Subcutaneous adipose tissue (tissue), 4 donors: ENCODE measurements around the gene FBXO2. TPM values are rescaled to one million over a fixed set of nuclear protein-coding genes. Genes with fewer than 3 reads are reported as not detected.

Source experiments
- CTCF ChIP-seq: fragments of 450-650 bp; IDR thresholded peaks from one replicate; pipeline ENCODE4 v1.5.1; 2016; ENCODE audit warnings: low read depth, mild to moderate bottlenecking, control low read depth, antibody characterized with exemption, moderate library complexity
- total RNA-seq, 4 donors: library from RNA; depleted of rRNA; stranded (reverse); fragments of >200 nt; gene quantifications; one replicate each; pipeline ENCODE4 v1.1.0, GENCODE V29; 2016

Gene FBXO2
- total RNA-seq, 4 donors from 2014 or later = 0.22 to 0.51 TPM; not detected in 2

- no peak for TF ChIP-seq CTCF
These were observed 8.5 kb downstream of the FBXO2 start for GRCh38 chr1:11645670-11646265.

GRCh38 chr1:11645270-11645669 is 9.0 kb downstream of the FBXO2 start:
- TF ChIP-seq CTCF = no peak

DNA sequence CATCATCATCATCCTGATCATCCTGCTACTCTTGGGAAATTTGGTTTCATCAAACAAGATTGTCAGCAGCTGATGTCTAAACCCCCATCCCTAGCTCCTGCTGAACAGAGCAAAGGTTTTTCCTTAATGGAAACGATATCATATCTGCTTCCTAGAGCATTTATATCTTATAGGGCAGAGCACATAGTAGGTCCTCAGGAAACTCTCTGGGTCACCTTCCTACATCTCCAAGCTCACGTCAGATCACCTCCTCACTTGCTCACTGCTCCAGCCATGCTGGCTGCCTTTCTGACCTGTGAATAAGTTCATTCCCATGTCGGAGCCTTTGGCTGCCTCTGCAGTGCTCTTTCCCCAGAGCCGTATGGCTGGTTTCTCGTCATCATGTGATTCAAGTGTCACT is 10.4 kb downstream of the FBXO2 start:
- no peak for TF ChIP-seq CTCF

GRCh38 chr1:11641776-11642305 is 12.4 kb downstream of the FBXO2 start:
- no peak for TF ChIP-seq CTCF

DNA sequence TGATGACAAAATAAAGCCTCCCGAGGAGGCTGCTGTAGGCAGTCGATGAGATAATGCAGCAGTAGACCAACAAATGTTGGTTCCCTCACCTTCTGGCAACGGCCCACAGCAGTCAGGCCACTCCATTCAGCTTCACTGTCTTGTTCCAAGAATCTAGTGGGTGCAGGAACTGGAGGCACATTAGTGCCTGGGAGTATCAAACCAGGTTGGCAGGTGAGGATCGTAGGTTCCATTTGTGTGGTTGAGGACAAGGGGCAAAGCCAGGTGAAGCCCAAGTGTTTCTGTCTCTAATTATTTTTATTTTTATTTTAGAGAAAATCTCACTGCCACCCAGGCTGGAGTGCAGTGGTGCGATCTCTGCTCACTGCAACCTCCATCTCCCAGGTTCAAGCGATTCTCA is 13.3 kb downstream of the FBXO2 start:
- TF ChIP-seq CTCF = no peak

GRCh38 chr1:11640101-11640500 is 14.1 kb downstream of the FBXO2 start:
- no peak for TF ChIP-seq CTCF

DNA sequence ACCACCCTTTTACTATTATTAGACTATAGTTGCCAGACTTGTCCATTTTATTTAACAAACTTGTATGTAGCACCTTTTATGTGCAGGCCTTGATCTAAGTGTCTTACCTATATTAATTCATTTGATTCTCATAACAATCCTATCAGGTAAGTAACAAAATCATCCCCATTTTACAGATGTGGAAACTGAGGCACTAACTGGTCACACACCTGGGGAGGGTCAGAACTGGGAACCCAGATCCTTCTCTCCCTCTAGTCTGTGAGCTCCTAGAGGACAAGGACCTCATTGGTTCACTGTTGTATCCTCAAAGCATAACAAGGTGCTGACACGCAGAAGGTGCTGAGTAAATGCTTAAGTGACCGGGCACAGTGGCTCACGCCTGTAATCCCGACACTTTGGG is 14.9 kb downstream of the FBXO2 start:
- TF ChIP-seq CTCF = no peak
